Loucy (cell line): ENCODE data around the gene MYBBP1A.

Experiments
- EZH2phosphoT487 ChIP-seq: fragments of 200-600 bp; IDR thresholded peaks from 2 replicates; pipeline ENCODE4 v1.6.1; 2018; ENCODE audit warnings: antibody characterized with exemption, mild to moderate bottlenecking, moderate library complexity, borderline replicate concordance
- TF ChIP-seq, protein P1 (sequence below): fragments of 200-600 bp; sonication (generic); conservative IDR thresholded peaks from 2 replicates; pipeline ENCODE4 v1.5.1; 2014; ENCODE audit warnings: mild to moderate bottlenecking, antibody characterized with exemption, low read length

DNA sequence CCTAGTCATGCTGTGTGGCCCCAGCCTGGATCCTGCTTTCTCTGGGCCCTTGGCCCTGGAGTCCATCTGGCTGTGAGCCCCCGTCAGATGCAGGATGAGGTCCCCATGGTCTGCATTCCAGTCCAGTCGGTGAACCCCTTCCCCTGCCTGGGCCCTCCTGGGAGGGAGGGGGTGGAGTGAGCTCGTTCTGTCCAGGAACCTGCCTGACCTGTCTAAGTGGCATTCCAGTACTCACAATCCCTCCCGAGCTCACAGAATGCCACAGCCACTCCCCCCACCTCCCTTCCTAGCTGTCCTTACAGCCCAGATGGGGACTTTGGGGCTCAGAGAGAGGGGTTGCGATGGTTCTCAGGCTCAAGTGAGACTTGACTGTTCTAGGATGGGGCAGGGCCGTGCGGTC, 41.0 kb downstream of the MYBBP1A start:
- TF ChIP-seq, protein P1, sequence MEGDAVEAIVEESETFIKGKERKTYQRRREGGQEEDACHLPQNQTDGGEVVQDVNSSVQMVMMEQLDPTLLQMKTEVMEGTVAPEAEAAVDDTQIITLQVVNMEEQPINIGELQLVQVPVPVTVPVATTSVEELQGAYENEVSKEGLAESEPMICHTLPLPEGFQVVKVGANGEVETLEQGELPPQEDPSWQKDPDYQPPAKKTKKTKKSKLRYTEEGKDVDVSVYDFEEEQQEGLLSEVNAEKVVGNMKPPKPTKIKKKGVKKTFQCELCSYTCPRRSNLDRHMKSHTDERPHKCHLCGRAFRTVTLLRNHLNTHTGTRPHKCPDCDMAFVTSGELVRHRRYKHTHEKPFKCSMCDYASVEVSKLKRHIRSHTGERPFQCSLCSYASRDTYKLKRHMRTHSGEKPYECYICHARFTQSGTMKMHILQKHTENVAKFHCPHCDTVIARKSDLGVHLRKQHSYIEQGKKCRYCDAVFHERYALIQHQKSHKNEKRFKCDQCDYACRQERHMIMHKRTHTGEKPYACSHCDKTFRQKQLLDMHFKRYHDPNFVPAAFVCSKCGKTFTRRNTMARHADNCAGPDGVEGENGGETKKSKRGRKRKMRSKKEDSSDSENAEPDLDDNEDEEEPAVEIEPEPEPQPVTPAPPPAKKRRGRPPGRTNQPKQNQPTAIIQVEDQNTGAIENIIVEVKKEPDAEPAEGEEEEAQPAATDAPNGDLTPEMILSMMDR = no peak
- no peak for TF ChIP-seq EZH2phosphoT487
